ENCODE results near the gene LDLRAD2.

Gene LDLRAD2

DNA sequence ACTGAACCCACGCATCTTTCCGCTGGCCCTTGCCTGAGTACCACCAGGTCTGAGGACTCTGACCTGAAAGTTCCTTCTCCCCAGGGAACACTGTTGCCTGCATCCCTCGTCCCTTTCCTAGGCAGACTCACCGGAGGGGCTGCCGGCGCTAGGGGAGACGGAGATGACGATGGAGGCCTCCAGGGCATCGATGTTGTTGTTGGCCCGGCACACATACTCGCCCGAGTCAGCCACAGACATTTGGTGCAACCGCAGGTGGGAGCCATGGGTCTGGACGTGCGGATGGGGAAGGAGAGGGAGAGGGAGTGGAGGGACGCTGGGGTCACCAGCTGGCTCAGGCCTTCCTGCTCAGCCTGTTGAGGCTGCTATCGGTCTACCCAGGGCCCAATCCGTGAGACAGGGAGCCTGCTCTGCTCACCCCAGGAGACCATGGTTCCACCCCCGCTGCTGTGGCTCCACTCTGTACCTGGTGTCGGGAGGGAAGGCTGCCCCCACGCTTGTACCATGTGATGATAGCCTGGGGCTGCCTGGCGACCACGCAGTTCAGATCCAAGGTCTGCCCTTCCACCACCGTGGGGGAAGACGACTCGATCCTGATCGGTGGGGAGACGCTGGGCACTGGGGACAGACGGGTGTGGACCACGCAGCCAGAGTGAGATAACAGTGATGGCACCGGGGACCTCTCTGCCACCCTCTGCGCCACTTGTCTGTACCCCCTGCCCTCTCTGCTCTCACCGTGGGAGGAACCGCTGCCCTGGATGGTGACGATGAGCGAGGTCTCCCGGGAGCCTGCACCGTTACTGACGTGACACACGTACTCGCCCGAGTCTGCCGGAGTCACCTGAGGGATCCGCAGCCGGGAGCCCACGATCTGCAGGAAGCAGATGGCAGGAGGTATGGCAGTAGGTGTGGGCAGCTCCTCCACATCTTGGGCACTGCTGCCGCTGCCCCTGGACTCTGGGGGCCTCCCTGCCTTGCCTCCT, 35.4 kb downstream of the LDLRAD2 start:
- TF ChIP-seq EZH2phosphoT487 (IDR thresholded peaks at IDR 0.05; ENCODE audit: low read length) (no peak), EZH2 (optimal IDR thresholded peaks at IDR 0.05; ENCODE audit: low read depth, low read length) (no peak)
- TF ChIP-seq, protein P1, sequence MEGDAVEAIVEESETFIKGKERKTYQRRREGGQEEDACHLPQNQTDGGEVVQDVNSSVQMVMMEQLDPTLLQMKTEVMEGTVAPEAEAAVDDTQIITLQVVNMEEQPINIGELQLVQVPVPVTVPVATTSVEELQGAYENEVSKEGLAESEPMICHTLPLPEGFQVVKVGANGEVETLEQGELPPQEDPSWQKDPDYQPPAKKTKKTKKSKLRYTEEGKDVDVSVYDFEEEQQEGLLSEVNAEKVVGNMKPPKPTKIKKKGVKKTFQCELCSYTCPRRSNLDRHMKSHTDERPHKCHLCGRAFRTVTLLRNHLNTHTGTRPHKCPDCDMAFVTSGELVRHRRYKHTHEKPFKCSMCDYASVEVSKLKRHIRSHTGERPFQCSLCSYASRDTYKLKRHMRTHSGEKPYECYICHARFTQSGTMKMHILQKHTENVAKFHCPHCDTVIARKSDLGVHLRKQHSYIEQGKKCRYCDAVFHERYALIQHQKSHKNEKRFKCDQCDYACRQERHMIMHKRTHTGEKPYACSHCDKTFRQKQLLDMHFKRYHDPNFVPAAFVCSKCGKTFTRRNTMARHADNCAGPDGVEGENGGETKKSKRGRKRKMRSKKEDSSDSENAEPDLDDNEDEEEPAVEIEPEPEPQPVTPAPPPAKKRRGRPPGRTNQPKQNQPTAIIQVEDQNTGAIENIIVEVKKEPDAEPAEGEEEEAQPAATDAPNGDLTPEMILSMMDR (IDR thresholded peaks at IDR 0.05; ENCODE audit: low read length) = no peak
- H3K27ac ChIP-seq (ENCODE audit: low read length) = no peak overlapping the region
- H3K4me2 ChIP-seq (ENCODE audit: low read depth, low read length) = no peak overlapping the region
- no peaks in the 10 kb centered on the region for H3K4me1 ChIP-seq (ENCODE audit: low read length)
- H2AFZ ChIP-seq (ENCODE audit: low read length) = no peak overlapping the region
- no peaks in the 10 kb centered on the region for H3K9me3 ChIP-seq (replicated peaks; ENCODE audit: insufficient read depth, low read length)
- H3K27me3 ChIP-seq (replicated peaks; ENCODE audit: insufficient read depth, low read length) = no peaks in the 10 kb centered on the region
- H3K9ac ChIP-seq (ENCODE audit: low read length) = no peak overlapping the region
- H3F3A ChIP-seq (ENCODE audit: insufficient read depth, low read length) = no peaks in the 10 kb centered on the region
- no peaks in the 10 kb centered on the region for H3K36me3 ChIP-seq (replicated peaks; ENCODE audit: insufficient read depth, low read length)
- no peaks in the 10 kb centered on the region for H4K20me1 ChIP-seq (ENCODE audit: insufficient read depth, low read length)
- H3K79me2 ChIP-seq (ENCODE audit: low read length) = no peaks in the 10 kb centered on the region
- no peak for DNase-seq
- no peak overlapping the region for H3K4me3 ChIP-seq (ENCODE audit: low read length)
- no peaks in the 10 kb centered on the region for H3K9me2 ChIP-seq (replicated peaks; ENCODE audit: insufficient read depth, low read length)

GRCh38 chr1:21848524-21849174, 36.6 kb downstream of the LDLRAD2 start:
- Histone ChIP-seq H3K4me3 (ENCODE audit: low read length) (no peak overlapping the region), H3K9me2 (replicated peaks; ENCODE audit: insufficient read depth, low read length) (no peaks in the 10 kb centered on the region), H3K36me3 (replicated peaks; ENCODE audit: insufficient read depth, low read length) (no peaks in the 10 kb centered on the region), H3K4me1 (ENCODE audit: low read length) (no peaks in the 10 kb centered on the region), H3K27me3 (replicated peaks; ENCODE audit: insufficient read depth, low read length) (no peaks in the 10 kb centered on the region), H2AFZ (ENCODE audit: low read length) (no peak overlapping the region), H3F3A (ENCODE audit: insufficient read depth, low read length) (no peaks in the 10 kb centered on the region), H4K20me1 (ENCODE audit: insufficient read depth, low read length) (no peaks in the 10 kb centered on the region), H3K9ac (ENCODE audit: low read length) (no peak overlapping the region), H3K4me2 (ENCODE audit: low read depth, low read length) (no peak overlapping the region), H3K79me2 (ENCODE audit: low read length) (no peaks in the 10 kb centered on the region), H3K27ac (ENCODE audit: low read length) (no peak overlapping the region), H3K9me3 (replicated peaks; ENCODE audit: insufficient read depth, low read length) (no peaks in the 10 kb centered on the region)
- DNase-seq = no peak
- TF ChIP-seq EZH2phosphoT487 (IDR thresholded peaks at IDR 0.05; ENCODE audit: low read length) = no peak
- no peak for TF ChIP-seq EZH2 (optimal IDR thresholded peaks at IDR 0.05; ENCODE audit: low read depth, low read length)
- TF ChIP-seq, protein P1 (IDR thresholded peaks at IDR 0.05; ENCODE audit: low read length) = no peak

- Histone ChIP-seq H3K4me1 (ENCODE audit: low read length) (no peaks in the 10 kb centered on the region), H3K27ac (ENCODE audit: low read length) (no peak overlapping the region), H3K4me3 (ENCODE audit: low read length) (no peak overlapping the region), H3K9ac (ENCODE audit: low read length) (no peak overlapping the region), H3F3A (ENCODE audit: insufficient read depth, low read length) (no peaks in the 10 kb centered on the region), H3K36me3 (replicated peaks; ENCODE audit: insufficient read depth, low read length) (no peaks in the 10 kb centered on the region), H3K9me2 (replicated peaks; ENCODE audit: insufficient read depth, low read length) (no peaks in the 10 kb centered on the region), H3K9me3 (replicated peaks; ENCODE audit: insufficient read depth, low read length) (no peaks in the 10 kb centered on the region), H3K4me2 (ENCODE audit: low read depth, low read length) (no peak overlapping the region), H3K27me3 (replicated peaks; ENCODE audit: insufficient read depth, low read length) (no peaks in the 10 kb centered on the region), H4K20me1 (ENCODE audit: insufficient read depth, low read length) (no peaks in the 10 kb centered on the region), H2AFZ (ENCODE audit: low read length) (no peak overlapping the region), H3K79me2 (ENCODE audit: low read length) (no peaks in the 10 kb centered on the region)
- TF ChIP-seq EZH2 (optimal IDR thresholded peaks at IDR 0.05; ENCODE audit: low read depth, low read length) (no peak), EZH2phosphoT487 (IDR thresholded peaks at IDR 0.05; ENCODE audit: low read length) (no peak)
- TF ChIP-seq, protein P1 (IDR thresholded peaks at IDR 0.05; ENCODE audit: low read length) = no peak
- no peak for DNase-seq
Measured at GRCh38 chr1:21849909-21850576, 38.0 kb downstream of the LDLRAD2 start.

All from MM.1S (cell line).